Measurements from ENCODE around the gene ELMO1. TPM values are rescaled to one million over a fixed set of nuclear protein-coding genes. Genes with fewer than 3 reads are reported as not detected.

ELMO1 gene
- total RNA-seq, 1 donor from 2014 or later, result 112 TPM

- Mint-ChIP-seq H3K4me3 (ENCODE audit: low read depth) (no peak overlapping the region), H3K27me3 (ENCODE audit: low read depth) (peaks cover 2% of the 10 kb centered on the region), H3K4me1 (ENCODE audit: low read depth) (peaks cover 15% of the 10 kb centered on the region), H3K27ac (no peak overlapping the region), H3K9me3 (no peaks in the 10 kb centered on the region), H3K36me3 (ENCODE audit: low read depth) (no peaks in the 10 kb centered on the region)
- intact Hi-C loops (cut with micrococcal nuclease), result no loop called here
- DNase-seq (ENCODE audit: low spot score), result no peak
Measured at GRCh38 chr7:36809510-36809909, 639.2 kb downstream of the ELMO1 start.

- H3K4me1 Mint-ChIP-seq (ENCODE audit: low read depth), result peaks cover 15% of the 10 kb centered on the region
- DNase-seq (ENCODE audit: low spot score), result no peak
- no peaks in the 10 kb centered on the region for H3K9me3 Mint-ChIP-seq
- intact Hi-C loops (cut with micrococcal nuclease), result no loop called here
- H3K4me3 Mint-ChIP-seq (ENCODE audit: low read depth), result no peak overlapping the region
- H3K27me3 Mint-ChIP-seq (ENCODE audit: low read depth), result peaks cover 2% of the 10 kb centered on the region
- no peaks in the 10 kb centered on the region for H3K36me3 Mint-ChIP-seq (ENCODE audit: low read depth)
- no peak overlapping the region for H3K27ac Mint-ChIP-seq
Measured at GRCh38 chr7:36809086-36809485, 639.6 kb downstream of the ELMO1 start.

- peaks cover 15% of the 10 kb centered on the region for H3K4me1 Mint-ChIP-seq (ENCODE audit: low read depth)
- intact Hi-C loops (cut with micrococcal nuclease), result no loop called here
Measured at GRCh38 chr7:36806891-36807290, 641.8 kb downstream of the ELMO1 start.

More at GRCh38 chr7:36806891-36807290, 641.8 kb downstream of the ELMO1 start:
- Mint-ChIP-seq H3K4me3 (ENCODE audit: low read depth) (no peak overlapping the region), H3K9me3 (no peaks in the 10 kb centered on the region), H3K27me3 (ENCODE audit: low read depth) (peaks cover 9% of the 10 kb centered on the region), H3K27ac (no peak overlapping the region), H3K36me3 (ENCODE audit: low read depth) (no peaks in the 10 kb centered on the region)
- no peak for DNase-seq (ENCODE audit: low spot score)

Other genes with a start within 250 kb of the ELMO1 start
- not detected in 2 replicates for gene GPR141, start 234.9 kb upstream of the ELMO1 start, total RNA-seq